ENCODE data around the gene FIGN. TPM values are rescaled to one million over a fixed set of nuclear protein-coding genes. Genes with fewer than 3 reads are reported as not detected.

The FIGN gene
- total RNA-seq, 1 donor from 2014 or later, result 6.0 TPM

DNA sequence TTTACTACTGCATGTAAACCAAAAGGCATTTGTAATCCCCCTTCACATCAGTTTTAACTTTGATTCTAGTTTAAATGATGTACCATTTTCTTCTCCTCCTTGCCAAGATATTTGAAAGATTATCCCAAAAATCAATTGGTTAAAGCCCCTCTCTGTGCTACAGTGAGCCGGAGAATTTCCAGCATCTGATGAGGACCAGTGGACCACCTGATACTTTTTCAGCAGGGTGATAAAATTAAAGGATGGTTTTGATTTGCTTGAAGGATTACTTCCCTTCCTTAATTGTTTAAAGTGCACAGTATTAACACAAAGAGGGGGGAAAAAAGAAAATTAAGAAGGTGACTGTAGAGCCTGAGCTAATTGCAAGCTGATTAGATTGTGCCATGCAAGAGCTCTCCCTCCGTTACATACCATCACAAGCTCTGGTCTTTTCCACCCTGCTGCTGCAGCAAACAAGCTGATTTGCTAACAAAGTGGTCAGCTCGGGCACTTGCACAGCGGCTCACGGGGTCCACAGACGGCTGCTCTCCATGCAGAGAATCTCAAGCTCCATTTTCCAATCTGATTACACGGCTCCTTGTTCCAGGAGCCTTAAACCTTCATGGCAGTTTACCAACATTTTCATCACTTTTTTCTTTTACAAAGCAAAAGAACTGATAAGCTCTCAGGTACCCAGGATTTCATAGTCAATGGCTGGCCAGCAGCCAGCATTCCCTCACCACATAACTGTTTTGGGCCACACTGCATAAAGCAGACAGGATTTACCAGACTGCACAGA is 22.1 kb downstream of the FIGN start:
- no peak for ATAC-seq
- no peak for DNase-seq (ENCODE audit: low spot score)

DNA sequence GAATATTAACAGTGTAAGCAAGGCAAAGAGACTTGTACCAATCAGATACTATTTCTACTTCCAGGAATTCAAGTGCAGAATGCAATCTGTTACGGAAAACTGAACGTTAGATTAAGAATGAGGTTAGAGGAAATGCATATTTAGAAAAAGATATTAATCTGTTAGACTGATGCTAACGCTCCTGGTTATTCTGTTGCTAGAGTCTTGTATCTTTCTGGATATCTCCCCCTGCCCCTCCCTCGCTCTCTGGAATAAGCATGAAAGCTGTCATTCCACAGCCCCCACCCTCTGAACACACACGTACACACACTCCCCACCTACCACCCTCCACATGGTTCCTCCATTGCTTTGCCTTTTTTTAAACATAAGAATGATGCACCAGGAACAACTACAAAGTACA is 24.1 kb downstream of the FIGN start:
- no peak for DNase-seq (ENCODE audit: low spot score)
- no peak for ATAC-seq

DNA sequence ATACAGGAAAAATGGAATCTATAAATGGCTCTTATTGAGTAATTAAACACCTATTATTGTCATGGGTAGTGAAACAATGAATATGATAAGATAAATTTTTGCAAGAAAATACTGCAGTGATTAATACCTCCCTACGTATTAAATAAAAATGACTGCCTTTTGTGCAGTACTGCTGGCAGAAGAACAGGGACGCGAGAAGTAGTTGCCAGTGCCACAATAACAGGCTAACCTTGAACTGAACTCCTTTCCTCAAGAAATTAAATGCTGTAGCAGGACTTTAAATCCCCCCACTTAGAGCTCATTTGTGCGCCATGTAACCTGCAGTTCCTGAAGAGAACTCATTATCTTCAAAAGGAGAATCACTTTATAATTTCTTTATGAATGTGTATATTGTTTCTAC is 24.6 kb downstream of the FIGN start:
- no peak for ATAC-seq
- no peak for DNase-seq (ENCODE audit: low spot score)

DNA sequence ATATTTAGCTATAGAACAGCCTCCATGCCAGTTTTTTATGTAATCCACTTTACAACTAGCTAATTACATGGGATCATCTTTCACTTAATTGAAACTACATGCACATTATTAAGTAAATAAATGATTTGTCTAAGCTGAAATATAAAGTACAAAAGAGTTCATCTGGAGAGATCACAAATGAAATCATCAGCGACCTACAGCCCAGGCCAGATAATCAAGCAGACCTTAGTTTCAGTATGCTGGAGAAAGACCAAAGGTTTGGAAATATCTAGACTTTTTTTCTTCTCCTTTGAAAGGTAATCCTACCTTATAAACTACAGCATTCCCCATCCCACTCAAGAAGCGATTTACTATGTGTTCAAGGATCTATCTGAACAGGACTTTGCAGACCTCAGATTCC is 26.5 kb downstream of the FIGN start:
- no peak for DNase-seq (ENCODE audit: low spot score)
- ATAC-seq, result peak; percentile 68

DNA sequence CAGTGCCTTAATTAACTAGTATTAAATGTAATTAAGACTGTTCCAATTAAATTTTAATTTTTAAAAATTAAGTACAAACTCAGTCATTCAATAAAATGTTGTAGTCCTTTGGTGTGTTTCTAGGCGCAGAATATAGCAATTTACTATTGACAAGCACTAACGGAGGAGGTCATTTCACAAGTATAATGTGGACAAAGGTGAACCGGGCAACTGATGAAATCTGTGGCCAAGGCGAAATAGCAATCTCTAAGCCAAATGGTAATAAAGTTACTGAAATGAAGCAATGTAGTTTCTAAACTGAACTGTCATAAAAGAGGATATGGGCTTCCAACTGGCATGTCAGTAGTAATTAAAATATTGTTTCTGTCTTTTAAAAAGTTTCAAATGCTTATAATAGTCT is 27.5 kb downstream of the FIGN start:
- DNase-seq (ENCODE audit: low spot score) (peak; percentile 68), ATAC-seq (peak; percentile 91)

DNA sequence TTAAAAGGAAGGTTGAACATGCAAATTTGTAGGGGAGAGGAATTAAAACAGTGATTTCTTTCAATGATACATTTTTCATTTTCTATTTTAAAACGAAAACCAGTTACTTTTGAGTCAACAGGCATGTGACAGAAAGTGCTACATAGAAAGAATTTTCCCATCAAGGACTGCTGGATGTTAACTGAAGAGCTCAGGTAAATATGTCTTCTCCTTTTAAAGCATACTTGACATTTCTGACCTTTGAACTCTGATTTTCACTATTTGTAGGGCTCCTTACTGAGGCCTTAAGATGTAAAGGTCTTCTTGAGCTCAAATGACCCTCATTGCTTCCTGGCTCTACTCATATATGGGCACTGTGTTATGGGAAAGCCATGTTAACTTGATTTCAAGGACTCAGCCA is 32.4 kb downstream of the FIGN start:
- no peak for ATAC-seq

DNA sequence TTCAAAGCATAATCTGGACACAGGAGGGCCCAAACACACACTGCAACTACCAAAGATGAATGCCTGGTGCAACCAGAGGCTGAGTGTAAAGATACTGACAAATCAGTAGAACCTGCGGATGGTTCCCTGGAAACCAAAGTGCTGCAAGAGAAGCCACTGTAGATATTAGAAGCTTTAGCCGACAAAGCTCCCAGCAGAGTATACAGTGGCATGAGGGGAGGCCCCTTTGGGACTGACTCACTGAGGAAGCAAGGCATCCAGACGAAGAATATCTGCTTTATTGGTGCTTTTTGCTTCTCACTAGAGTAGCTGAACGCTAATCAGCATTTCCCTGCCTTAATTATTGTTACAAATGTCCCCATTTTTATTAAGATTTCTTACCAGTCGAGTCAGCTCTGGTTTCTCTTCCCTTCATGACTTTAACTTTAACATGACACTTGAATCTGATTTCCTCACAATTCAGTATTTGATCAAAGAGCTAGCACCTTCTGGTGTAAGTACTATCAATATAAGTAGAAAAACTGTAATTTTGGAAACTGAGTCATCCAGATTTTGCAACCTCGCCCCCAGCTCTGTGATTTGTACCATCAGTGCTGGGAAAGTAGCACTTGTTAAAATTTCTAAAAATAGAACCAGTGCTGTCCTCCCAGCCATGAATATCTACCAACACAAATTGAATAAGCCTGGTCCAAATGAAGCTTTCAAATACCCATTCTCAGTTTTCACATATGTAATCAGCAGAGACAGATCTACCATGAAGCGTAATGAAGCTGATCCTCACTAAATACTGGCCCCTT is 34.2 kb downstream of the FIGN start:
- DNase-seq (ENCODE audit: low spot score) (no peak), ATAC-seq (no peak)

More for the DNA sequence above, 32.4 kb downstream of the FIGN start:
- no peak for DNase-seq (ENCODE audit: low spot score)

DNA sequence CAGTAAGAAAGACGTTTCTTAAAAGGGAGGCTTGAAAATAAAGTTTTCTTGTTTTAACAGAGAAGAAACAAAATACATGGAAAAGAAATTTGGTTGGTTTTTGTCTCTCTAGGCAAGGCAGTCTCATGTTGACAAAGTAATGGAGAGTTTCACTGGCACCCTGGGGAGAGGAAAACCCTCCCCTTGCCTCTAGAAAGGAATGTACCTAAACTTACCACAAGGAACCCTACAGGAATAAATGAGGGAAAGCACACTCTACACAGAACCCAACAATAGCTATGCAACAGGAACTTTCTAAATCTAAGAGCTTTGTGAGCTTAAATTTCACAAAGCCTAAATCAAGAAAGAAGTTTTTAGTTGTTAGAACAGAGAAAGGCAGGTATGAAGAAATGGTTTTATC is 37.0 kb downstream of the FIGN start:
- ATAC-seq, result no peak
- DNase-seq (ENCODE audit: low spot score), result no peak

DNA sequence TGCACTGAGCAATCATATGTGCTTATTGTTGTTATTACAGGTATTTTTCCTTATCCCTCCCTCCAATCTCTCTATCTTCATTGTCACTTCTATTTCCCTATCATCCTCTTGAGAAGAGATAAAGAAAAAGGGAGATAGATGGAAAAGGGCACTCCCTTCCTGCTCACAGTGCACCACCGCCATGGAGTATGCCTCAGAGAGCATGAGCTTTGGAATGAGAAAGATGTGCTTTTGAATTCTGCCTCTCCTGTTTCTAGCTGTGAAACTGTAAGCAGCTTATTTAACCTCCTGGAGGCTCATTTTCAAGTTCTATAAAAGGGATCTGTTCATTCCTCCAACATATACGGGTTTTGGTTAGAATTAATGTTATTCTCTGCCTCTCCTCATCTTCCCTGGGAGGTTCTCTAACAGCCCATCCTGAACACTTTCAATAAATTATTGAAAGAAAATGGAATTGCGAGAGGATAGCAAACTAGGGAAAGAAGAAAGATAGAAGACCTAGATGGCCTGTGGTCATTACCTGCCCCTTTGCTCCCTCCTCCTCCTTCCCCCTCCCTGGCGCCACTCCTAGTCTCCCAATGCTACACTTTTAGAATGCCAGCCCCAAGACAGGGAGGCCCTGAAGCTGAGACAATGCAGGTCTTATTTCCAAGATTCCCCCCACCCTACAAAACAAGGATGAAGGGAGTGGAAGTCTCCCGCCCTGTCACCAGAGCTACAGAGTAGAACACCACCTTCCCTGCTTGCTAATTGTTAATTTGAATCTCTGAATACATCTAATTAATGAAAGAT is 37.8 kb downstream of the FIGN start:
- DNase-seq (ENCODE audit: low spot score), result no peak

DNA sequence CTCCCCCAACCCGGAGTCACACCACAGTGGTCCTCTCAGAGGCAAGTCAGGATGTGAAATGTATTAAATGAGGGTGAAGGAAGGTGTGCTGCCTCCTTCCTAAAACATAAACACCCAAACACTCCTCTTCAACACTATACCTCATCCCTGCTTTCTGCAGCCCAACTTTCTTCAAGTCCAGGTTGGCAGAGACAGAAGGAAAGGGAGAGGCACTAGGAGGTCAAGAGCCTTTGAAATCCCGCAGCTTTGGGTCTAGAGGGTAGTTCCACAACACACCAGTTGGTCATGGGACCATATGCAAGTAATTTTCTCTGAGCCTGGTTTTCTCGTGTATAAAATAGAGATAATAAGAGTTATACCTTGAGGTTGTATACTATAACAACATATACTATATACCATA is 38.4 kb downstream of the FIGN start:
- no peak for ATAC-seq
- no peak for DNase-seq (ENCODE audit: low spot score)

More for the DNA sequence above, 37.8 kb downstream of the FIGN start:
- ATAC-seq, result no peak

DNA sequence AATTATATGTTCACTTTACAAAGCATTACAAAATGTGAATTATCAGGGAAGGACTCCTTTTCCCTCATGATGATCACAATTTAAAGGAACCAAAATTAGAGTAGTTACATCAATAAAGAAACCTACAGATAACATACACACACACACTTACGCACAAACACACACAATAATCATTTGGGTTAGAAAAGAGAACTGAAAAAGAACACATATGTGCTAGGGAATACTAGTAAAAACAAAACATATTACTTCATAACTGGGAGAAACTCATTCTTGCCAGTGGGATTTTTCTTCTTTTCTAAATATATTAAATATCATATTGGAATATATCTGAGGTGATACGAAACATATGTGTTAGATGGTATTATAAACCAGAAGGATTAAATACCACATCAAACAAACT is 42.3 kb downstream of the FIGN start:
- DNase-seq (ENCODE audit: low spot score) (no peak), ATAC-seq (no peak)

DNA sequence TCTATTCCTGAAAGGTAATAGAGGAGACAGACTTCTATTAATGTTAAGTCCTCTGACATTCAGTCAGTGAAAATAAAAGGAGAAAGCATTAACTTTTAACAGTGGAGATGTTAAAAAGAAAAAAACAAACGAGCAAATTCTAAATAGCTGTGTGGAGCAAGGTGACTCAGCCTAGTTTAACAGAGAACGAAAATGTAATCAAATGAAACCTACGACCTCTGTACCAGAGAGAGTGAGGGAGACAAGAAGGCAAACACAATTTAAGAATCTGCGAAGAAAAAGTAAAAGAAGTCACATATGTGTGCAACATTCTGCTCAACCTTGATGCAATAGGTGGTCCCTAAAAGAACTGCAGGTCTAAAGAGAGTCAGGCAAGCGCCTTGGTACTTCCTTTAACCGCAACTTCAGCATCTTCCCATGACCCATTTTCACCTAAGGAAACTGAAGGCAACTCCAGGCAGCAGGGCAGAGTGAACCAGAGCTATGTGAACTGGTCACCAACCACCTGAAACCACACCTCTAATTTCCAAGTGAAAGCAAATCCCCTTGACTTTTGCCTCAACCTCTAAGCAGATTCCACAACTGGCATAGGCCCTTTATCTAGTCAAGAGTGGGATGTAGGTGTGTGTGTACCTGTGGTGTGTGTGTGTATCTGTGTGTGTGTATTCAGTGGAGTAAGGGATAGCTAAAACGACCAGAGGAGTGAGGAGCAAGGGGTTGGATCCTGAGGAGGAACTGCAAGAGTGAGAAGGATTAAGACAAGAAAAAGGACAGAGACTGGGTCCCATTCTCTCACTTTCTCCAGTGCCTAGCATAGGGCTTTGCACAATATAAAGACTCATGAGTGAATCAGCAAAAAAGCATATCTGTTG is 43.0 kb downstream of the FIGN start:
- peak; percentile 45 for ATAC-seq
- DNase-seq (ENCODE audit: low spot score), result no peak

DNA sequence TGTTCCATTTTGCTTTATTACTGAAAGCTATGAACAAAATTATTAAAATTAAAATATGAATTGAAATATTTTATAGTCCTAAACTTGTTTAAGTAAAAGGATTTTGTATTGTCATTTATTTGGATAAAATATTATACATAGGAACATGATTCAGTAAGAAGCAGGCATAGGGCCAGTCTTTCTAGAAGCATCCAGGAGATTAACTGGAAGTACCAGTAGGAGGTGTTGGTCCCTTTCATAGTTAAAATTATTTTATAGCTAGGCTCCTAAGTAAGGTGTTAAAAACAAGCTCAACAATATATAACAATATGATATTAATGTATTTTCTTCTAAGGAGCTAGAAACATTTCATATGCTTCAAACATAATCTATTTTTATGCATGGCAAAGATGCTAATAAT is 43.7 kb downstream of the FIGN start:
- DNase-seq (ENCODE audit: low spot score) (no peak), ATAC-seq (no peak)

DNA sequence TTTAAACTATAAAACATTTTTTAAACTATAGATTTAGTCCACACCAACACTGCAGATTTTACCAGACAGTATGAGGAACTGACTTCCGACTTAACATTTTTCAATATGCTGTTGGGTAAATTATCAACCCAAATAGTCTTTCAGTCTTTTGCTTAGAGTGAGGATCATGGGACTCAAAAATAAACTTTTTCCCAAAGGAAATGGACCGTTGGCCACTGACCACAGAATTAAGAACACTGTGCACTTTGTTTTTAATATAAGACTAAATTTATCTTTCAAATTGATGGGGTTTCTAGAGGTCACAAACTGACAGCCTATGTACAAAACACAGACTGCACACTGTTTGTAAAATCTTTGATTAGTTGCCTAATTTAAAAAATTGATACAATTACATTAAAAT is 44.9 kb downstream of the FIGN start:
- DNase-seq (ENCODE audit: low spot score) (no peak), ATAC-seq (no peak)

DNA sequence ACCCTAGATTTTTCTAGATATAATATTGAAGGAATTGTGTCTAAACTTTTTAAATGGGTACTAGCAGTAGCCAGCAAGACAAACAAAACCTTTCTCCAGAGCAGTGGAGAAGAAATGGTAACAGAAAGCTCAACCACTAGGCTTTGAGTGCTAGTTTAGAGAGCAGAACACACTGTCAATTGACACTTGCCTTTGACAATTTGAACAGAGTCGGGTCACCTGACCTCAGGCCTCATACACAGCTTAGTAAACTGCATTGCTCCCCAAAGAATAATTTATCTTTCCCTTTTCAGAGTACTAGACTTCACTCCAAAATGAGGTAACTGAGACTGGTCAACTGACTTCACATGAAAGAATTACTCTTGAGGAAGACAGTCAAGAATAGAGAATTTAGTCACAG is 48.6 kb downstream of the FIGN start:
- ATAC-seq, result no peak
- DNase-seq (ENCODE audit: low spot score), result no peak

DNA sequence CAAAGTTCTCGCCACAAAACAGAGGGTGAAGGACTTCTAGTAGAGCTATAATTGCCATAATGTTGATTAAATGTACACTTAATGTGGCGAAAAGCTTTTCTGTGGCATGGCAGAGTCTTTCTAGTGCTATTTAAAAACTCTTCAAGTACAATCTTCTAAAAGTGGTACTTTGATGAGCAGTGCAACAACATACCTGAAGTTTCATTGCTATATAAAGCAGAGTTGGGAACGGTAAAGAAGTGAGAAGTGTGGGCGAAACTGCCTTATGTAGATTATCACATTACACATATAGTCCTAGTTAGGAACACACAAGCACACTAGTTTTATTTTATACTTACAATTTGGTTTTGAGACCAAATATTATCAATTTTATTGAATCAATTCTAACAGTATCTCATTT is 49.5 kb downstream of the FIGN start:
- DNase-seq (ENCODE audit: low spot score) (no peak), ATAC-seq (no peak)

DNA sequence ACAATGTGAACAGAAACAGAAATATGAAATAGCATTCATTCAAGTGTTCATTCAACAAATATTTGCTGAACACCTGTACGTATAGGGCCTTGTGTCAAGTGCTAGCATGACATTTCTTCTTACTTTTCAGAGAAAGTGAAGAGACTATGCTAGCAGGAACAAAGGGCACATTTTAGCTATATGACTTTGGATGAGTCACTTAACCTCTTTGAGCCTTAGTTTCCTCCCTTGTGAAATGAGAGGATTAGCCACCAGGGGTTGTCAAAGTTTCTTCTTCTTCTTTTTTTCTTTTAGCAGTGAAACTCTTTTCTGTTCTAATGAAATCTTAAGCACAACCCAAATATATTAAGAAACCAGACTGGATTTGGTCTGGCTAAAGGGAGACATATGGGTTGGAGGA is 53.1 kb downstream of the FIGN start:
- DNase-seq (ENCODE audit: low spot score) (no peak), ATAC-seq (no peak)

DNA sequence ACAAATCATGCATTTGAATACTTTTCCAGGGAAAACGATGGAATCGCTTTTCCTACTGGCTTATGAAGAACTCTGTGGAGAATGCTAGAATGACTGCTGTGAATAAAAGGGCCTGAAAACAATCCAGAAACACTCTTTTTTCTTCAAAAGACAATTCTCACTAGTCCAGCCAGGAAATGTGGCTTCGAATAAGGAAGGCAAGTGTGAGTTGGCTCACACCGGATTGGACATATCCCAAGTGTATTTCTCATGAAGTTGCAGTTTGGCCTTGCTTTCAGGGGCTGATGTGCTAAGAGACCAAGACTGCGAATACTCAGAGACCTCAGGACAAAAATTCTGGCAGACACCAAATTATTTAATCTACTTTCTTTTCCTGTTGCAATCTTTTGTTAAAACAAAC is 54.1 kb downstream of the FIGN start:
- DNase-seq (ENCODE audit: low spot score) (no peak), ATAC-seq (peak; percentile 41)

DNA sequence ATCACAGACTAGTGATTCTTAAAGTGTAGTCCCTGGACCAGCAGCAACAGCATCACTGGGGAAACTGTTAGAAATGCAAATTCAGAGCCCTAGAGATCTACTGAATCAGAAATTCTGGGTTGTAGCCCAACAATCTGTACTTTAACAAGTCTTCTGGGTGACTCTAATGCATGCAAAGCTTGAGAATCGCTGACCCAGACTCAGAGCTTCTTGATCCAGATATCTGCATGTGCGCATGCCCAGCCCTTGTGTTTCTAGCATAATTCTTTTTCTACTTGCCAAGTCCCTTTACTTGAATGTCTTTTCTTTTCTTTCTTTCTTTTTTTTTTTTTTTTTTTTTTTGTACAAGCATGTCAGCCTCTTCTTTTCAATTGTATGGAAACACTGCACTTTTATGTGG is 60.4 kb downstream of the FIGN start:
- ATAC-seq, result no peak

DNA sequence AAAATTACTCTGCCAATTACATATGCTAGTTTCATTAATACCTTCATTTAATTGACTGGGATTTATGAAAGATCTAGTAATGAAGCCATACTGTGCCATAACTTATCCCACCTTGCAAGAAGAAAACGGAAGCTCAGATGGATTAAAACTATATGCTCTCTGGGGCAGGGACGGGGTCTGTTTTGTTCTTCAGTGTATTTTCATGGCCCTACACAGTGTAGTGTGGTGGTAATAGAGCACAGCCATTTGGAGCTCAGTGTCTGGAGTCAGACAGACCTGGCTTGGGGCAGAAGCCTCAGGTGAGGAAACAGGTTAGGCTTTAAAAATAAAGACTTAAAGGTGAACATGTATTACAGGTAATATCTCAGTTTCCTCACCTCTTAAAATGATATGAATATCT is 62.3 kb downstream of the FIGN start:
- no peak for ATAC-seq

More for the DNA sequence above, 60.4 kb downstream of the FIGN start:
- no peak for DNase-seq (ENCODE audit: low spot score)

DNA sequence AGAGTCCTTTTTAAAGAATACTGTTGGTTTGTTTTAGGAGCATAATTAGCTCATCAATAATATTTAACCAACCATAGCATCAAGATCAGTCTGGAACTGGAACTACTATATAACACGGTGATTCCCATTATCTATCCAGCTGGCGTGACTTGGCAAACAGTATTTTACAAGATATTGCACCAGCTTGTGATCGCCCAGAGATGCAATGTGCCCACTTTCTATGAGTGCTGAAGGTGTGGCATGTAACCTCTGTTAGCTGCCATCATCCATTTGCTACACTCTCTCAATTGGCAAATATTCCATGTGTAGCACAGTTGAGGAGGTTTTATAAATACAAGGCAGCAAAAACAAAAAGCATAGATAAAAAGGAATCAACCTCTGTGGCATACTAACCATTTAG is 64.9 kb downstream of the FIGN start:
- DNase-seq (ENCODE audit: low spot score) (no peak), ATAC-seq (no peak)

More for the DNA sequence above, 62.3 kb downstream of the FIGN start:
- no peak for DNase-seq (ENCODE audit: low spot score)

Data from left lobe of liver (tissue), 2 donors.